Hepatocyte (in vitro differentiated cells): ENCODE results near the gene TCAP.

ENCODE experiments used
- EZH2 ChIP-seq: fragments of 200-600 bp; sonication (generic); IDR thresholded peaks from 2 replicates; pipeline ENCODE4 v1.6.1; 2016; ENCODE audit warnings: antibody characterized with exemption, mild to moderate bottlenecking, borderline replicate concordance
- TF ChIP-seq, protein P1 (sequence below): fragments of 200-600 bp; sonication (generic); IDR thresholded peaks from 2 replicates; pipeline ENCODE4 v1.5.1; 2016; ENCODE audit warnings: antibody characterized with exemption, mild to moderate bottlenecking; ENCODE audit not compliant: poor library complexity

DNA sequence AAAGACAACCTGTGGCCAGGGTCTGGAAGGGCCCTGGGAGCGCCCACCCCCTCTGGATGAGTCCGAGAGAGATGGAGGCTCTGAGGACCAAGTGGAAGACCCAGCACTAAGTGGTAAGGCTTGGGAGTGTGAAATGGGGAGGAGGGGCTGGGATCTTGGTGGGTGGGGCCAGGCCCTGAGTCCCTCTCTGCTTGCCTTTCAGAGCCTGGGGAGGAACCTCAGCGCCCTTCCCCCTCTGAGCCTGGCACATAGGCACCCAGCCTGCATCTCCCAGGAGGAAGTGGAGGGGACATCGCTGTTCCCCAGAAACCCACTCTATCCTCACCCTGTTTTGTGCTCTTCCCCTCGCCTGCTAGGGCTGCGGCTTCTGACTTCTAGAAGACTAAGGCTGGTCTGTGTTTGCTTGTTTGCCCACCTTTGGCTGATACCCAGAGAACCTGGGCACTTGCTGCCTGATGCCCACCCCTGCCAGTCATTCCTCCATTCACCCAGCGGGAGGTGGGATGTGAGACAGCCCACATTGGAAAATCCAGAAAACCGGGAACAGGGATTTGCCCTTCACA is 29.5 kb upstream of the TCAP start:
- TF ChIP-seq, protein P1, sequence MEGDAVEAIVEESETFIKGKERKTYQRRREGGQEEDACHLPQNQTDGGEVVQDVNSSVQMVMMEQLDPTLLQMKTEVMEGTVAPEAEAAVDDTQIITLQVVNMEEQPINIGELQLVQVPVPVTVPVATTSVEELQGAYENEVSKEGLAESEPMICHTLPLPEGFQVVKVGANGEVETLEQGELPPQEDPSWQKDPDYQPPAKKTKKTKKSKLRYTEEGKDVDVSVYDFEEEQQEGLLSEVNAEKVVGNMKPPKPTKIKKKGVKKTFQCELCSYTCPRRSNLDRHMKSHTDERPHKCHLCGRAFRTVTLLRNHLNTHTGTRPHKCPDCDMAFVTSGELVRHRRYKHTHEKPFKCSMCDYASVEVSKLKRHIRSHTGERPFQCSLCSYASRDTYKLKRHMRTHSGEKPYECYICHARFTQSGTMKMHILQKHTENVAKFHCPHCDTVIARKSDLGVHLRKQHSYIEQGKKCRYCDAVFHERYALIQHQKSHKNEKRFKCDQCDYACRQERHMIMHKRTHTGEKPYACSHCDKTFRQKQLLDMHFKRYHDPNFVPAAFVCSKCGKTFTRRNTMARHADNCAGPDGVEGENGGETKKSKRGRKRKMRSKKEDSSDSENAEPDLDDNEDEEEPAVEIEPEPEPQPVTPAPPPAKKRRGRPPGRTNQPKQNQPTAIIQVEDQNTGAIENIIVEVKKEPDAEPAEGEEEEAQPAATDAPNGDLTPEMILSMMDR, result no peak
- TF ChIP-seq EZH2, result no peak
